Suprapubic skin (tissue), 4 donors: ENCODE measurements around the gene AMACR.

Experiments
- CTCF ChIP-seq, 2 donors: fragments of 200-600 bp in 1 of 2; fragments of 450-650 bp in 1 of 2; sonication (generic) in 1 of 2; IDR thresholded peaks; one replicate each; pipeline ENCODE4 v1.5.1; 2016 to 2019; ENCODE audit warnings: antibody characterized with exemption in 2 of 2, mild to moderate bottlenecking in 1 of 2, moderate library complexity in 1 of 2
- EP300 ChIP-seq: sonication (generic); formaldehyde crosslinking; IDR thresholded peaks from one replicate; pipeline ENCODE4 v1.6.1; 2017; ENCODE audit warnings: antibody characterized with exemption
- POLR2A ChIP-seq, 2 donors: fragments of 450-650 bp; IDR thresholded peaks; one replicate each; pipeline ENCODE4 v1.6.1; 2017; ENCODE audit warnings: antibody characterized with exemption in 2 of 2, mild to moderate bottlenecking in 2 of 2, moderate library complexity in 2 of 2
- POLR2AphosphoS5 ChIP-seq, 3 donors: sonication (generic); formaldehyde crosslinking; IDR thresholded peaks; one replicate each; pipeline ENCODE4 v1.6.1; 2017; ENCODE audit warnings: antibody characterized with exemption in 3 of 3

- no peak for TF ChIP-seq CTCF (IDR thresholded peaks at IDR 0.05)
- TF ChIP-seq POLR2A (IDR thresholded peaks at IDR 0.05): no peak
- TF ChIP-seq POLR2AphosphoS5 (IDR thresholded peaks at IDR 0.05): no peak
- TF ChIP-seq EP300: no peak
Observed at GRCh38 chr5:34012791-34013190, 4.9 kb upstream of the AMACR start.
